ENCODE data around the gene ZBTB7C.

Gene ZBTB7C

GRCh38 chr18:48306838-48307237 is 102.3 kb downstream of the ZBTB7C start:
- Histone ChIP-seq H3K9me3 (ENCODE audit: insufficient read depth, low read length, severe bottlenecking) (no peaks in the 10 kb centered on the region), H3K4me1 (ENCODE audit: insufficient read depth, low read length) (no peaks in the 10 kb centered on the region), H3K79me2 (ENCODE audit: insufficient read depth, low read length) (no peaks in the 10 kb centered on the region), H3K9ac (ENCODE audit: low read depth, low read length) (no peak overlapping the region), H3K4me3 (ENCODE audit: low read depth in 1 of 2, low read length in 2 of 2) (no peak overlapping the region), H4K20me1 (ENCODE audit: insufficient read depth, low read length) (no peaks in the 10 kb centered on the region), H3K36me3 (ENCODE audit: insufficient read depth, low read length) (no peaks in the 10 kb centered on the region), H3K27ac (ENCODE audit: low read length) (no peak overlapping the region), H2AFZ (ENCODE audit: low read depth, low read length) (no peak overlapping the region), H3K27me3 (ENCODE audit: insufficient read depth, low read length, poor library complexity) (peaks cover 8% of the 10 kb centered on the region), H3K4me2 (ENCODE audit: insufficient read depth, low read length) (no peak overlapping the region)
- TF ChIP-seq CTCF (IDR thresholded peaks at IDR 0.05; ENCODE audit: borderline replicate concordance, extremely low read depth, low read length, poor library complexity, severe bottlenecking) (no peak), EZH2 (IDR thresholded peaks at IDR 0.05; ENCODE audit: borderline replicate concordance, low read depth, low read length, severe bottlenecking) (no peak)
- DNase-seq (no peak), ATAC-seq (ENCODE audit: insufficient read depth, low read depth) (no peak)

DNA sequence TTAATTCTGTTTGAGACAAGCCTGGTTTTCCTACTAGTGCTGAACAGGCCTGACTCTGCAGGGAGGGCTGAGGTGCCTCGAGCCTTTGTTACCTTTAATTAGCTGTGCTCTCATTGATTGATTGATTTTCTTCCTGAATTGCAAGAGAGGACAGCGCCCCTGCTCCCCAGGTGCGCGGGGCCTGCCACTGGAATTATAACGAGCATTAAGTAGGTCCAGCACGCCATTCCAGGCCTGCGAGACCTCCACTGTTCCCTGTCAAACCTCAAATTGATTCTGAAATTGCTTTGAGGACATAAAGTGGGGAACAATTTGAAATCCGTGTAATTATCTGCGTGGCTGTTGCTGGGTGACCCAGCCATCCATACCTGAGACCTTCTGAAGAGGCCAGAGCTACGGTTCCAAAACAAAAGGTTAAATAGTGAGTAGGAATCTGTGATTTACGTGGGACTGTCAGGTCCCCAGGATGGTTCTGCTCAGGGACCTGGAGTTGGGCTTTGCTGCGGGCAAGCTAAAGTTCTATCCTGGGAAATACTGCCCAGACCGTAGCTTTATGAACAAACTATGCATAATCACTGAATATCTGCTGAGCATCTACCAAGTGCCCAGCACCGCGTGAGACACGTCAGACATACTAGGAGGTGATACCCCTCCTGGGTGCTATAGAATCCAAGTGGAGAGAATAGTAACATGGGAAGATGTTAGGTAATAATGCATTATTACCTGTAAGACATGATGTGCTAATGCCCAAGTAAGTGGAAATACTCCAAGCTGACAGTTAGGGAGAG is 104.1 kb downstream of the ZBTB7C start:
- no peaks in the 10 kb centered on the region for H3K9me3 ChIP-seq (ENCODE audit: insufficient read depth, low read length, severe bottlenecking)
- no peaks in the 10 kb centered on the region for H3K79me2 ChIP-seq (ENCODE audit: insufficient read depth, low read length)
- no peak overlapping the region for H3K4me3 ChIP-seq (ENCODE audit: low read depth in 1 of 2, low read length in 2 of 2)
- peaks cover 10% of the 10 kb centered on the region for H3K4me1 ChIP-seq (ENCODE audit: insufficient read depth, low read length)
- ATAC-seq (ENCODE audit: insufficient read depth, low read depth) = no peak
- H2AFZ ChIP-seq (ENCODE audit: low read depth, low read length) = no peak overlapping the region
- H3K27me3 ChIP-seq (ENCODE audit: insufficient read depth, low read length, poor library complexity) = no peaks in the 10 kb centered on the region
- no peak for DNase-seq
- H3K27ac ChIP-seq (ENCODE audit: low read length) = no peak overlapping the region
- H3K36me3 ChIP-seq (ENCODE audit: insufficient read depth, low read length) = no peaks in the 10 kb centered on the region
- TF ChIP-seq CTCF (IDR thresholded peaks at IDR 0.05; ENCODE audit: borderline replicate concordance, extremely low read depth, low read length, poor library complexity, severe bottlenecking) (no peak), EZH2 (IDR thresholded peaks at IDR 0.05; ENCODE audit: borderline replicate concordance, low read depth, low read length, severe bottlenecking) (no peak)
- no peak overlapping the region for H3K4me2 ChIP-seq (ENCODE audit: insufficient read depth, low read length)
- H4K20me1 ChIP-seq (ENCODE audit: insufficient read depth, low read length) = no peaks in the 10 kb centered on the region
- H3K9ac ChIP-seq (ENCODE audit: low read depth, low read length) = no peak overlapping the region

DNA sequence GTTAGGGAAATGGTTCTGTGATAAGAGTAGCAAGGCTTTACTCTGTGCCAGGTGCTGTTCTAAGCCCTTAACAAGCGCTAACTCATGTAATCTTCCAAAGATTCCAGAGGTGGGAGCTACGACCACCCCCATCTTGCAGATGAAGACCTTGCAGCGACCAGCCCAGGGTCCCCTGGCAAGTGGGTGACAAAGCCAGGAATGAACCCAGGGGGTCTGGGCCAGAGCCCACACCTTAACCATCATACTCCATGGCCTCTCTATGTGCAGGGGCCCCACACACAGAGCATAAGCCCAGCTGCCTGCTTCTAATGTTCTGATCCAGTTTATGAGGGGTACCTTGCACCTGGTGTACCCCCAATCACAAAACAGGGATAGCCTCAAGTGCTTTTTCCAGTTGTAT is 105.3 kb downstream of the ZBTB7C start:
- DNase-seq (no peak), ATAC-seq (ENCODE audit: insufficient read depth, low read depth) (no peak)
- H3K36me3 ChIP-seq (ENCODE audit: insufficient read depth, low read length) = no peaks in the 10 kb centered on the region
- no peak overlapping the region for H3K27ac ChIP-seq (ENCODE audit: low read length)
- H3K79me2 ChIP-seq (ENCODE audit: insufficient read depth, low read length) = no peaks in the 10 kb centered on the region
- H3K4me1 ChIP-seq (ENCODE audit: insufficient read depth, low read length) = peaks cover 13% of the 10 kb centered on the region
- H3K4me3 ChIP-seq (ENCODE audit: low read depth in 1 of 2, low read length in 2 of 2) = no peak overlapping the region
- TF ChIP-seq CTCF (IDR thresholded peaks at IDR 0.05; ENCODE audit: borderline replicate concordance, extremely low read depth, low read length, poor library complexity, severe bottlenecking) (no peak), EZH2 (IDR thresholded peaks at IDR 0.05; ENCODE audit: borderline replicate concordance, low read depth, low read length, severe bottlenecking) (no peak)
- H3K9me3 ChIP-seq (ENCODE audit: insufficient read depth, low read length, severe bottlenecking) = no peaks in the 10 kb centered on the region
- H2AFZ ChIP-seq (ENCODE audit: low read depth, low read length) = no peak overlapping the region
- H3K27me3 ChIP-seq (ENCODE audit: insufficient read depth, low read length, poor library complexity) = no peaks in the 10 kb centered on the region
- no peak overlapping the region for H3K4me2 ChIP-seq (ENCODE audit: insufficient read depth, low read length)
- no peaks in the 10 kb centered on the region for H4K20me1 ChIP-seq (ENCODE audit: insufficient read depth, low read length)
- H3K9ac ChIP-seq (ENCODE audit: low read depth, low read length) = no peak overlapping the region
